GM20431 (cell line): ENCODE data around the gene MT1M.

Experiments
- in situ Hi-C: fragments of 300-500 bp; cut with MseI, MboI; formaldehyde crosslinking; loops from one replicate; pipeline ENCODE4 v1.15.0; 2020; ENCODE audit warnings: low sequenced_read_pairs; ENCODE audit not compliant: unreplicated experiment

MT1M gene

GRCh38 chr16:56625943-56626654 lies 6.4 kb upstream of the MT1M start:
- in situ Hi-C loops = no loop called here

GRCh38 chr16:56626685-56627084 lies 5.8 kb upstream of the MT1M start:
- in situ Hi-C loops = no loop called here

- in situ Hi-C loops = no loop called here
Observed at GRCh38 chr16:56628486-56629350, 3.7 kb upstream of the MT1M start.

GRCh38 chr16:56629531-56629930 lies 2.9 kb upstream of the MT1M start:
- in situ Hi-C loops = no loop called here

- in situ Hi-C loops = no loop called here
Observed at GRCh38 chr16:56630134-56630533, 2.3 kb upstream of the MT1M start.

- in situ Hi-C loops = no loop called here
Observed at GRCh38 chr16:56631197-56631596, 1.3 kb upstream of the MT1M start.

GRCh38 chr16:56631832-56632155 lies 665 bp upstream of the MT1M start:
- in situ Hi-C loops = no loop called here

- in situ Hi-C loops = no loop called here
Observed at GRCh38 chr16:56632848-56633365, 448 bp downstream of the MT1M start.

GRCh38 chr16:56633535-56633934 lies 1.1 kb downstream of the MT1M start:
- in situ Hi-C loops = no loop called here

GRCh38 chr16:56634715-56635440 lies 2.4 kb downstream of the MT1M start:
- in situ Hi-C loops = no loop called here

- in situ Hi-C loops = no loop called here
Observed at GRCh38 chr16:56635441-56635967, 3.0 kb downstream of the MT1M start.

- in situ Hi-C loops = no loop called here
Observed at GRCh38 chr16:56636616-56637413, 4.4 kb downstream of the MT1M start.

GRCh38 chr16:56637814-56638750 lies 5.6 kb downstream of the MT1M start, which contains the start of gene MT1A:
TSS of gene MT1A (plus strand) at chr16:56638666. CDS start at chr16:56638739, 73 bp downstream.
- in situ Hi-C loops = no loop called here

- in situ Hi-C loops = no loop called here
Observed at GRCh38 chr16:56639045-56639444, 6.6 kb downstream of the MT1M start.

- in situ Hi-C loops = no loop called here
Observed at GRCh38 chr16:56640076-56640475, 7.6 kb downstream of the MT1M start.

- in situ Hi-C loops = no loop called here
Observed at GRCh38 chr16:56641166-56641565, 8.7 kb downstream of the MT1M start.

GRCh38 chr16:56643080-56643778 lies 10.8 kb downstream of the MT1M start:
- in situ Hi-C loops = no loop called here

- in situ Hi-C loops = no loop called here
Observed at GRCh38 chr16:56643833-56644232, 11.4 kb downstream of the MT1M start.
